Measurements from ENCODE around the gene MRPL36. TPM values are rescaled to one million over a fixed set of nuclear protein-coding genes. Genes with fewer than 3 reads are reported as not detected.
A peak's percentile ranks its signal among the peaks of the same experiment; 100 is the strongest.

Gene MRPL36
- total RNA-seq, 1 experiment from 2014 or later = 79.9 TPM

DNA sequence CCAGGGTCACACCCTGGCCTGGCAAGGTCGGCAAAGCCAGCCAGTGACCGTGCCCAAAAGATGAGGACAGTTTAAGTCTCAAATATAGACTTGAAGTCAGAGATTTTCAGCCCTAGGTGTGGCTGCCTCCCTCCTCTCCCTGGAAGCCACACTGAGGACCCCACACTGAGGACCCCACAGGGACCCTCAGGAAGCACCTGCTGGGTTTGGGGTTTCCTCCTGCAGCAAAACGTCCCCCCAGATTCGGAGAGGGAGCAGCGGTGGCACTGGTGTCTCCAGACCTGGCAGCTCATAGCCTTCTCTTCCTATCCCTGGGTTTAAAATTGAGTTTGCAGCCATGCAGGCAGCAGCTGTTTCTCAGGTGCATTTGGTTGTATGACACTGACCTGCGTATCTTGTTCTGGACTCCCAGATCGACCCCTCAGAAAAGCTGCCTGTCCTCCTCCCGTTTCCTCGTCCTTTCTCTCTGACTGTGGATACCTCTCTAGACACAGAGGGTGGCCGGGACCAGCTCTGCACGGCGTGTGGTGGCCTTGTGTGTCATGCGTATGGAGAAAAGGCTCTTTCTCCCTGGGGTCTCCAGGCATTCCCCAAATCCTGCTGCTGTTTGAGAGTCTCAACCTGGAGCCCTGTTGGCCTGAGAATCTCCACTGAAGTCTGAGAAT, 36.6 kb downstream of the MRPL36 start:
- ATAC-seq (peak; percentile 19; the same call in 1 of the 2 replicates), DNase-seq (ENCODE audit: low read depth, low spot score) (no peak)
- no peaks in the 10 kb centered on the region for H3K9me3 ChIP-seq (ENCODE audit: control insufficient read depth, insufficient read depth, low read depth, low read length)
- H3K4me3 ChIP-seq (ENCODE audit: low read depth in 2 of 2, low read length in 2 of 2) = no peak overlapping the region
- POLR2A ChIA-PET = no interaction called here
- intact Hi-C loops (cut with micrococcal nuclease; ENCODE audit: unreplicated experiment) (loop anchor here (2.0 kb wide), 1 partner anchor 276 kb away; no protein-coding TSS in a partner anchor), in situ Hi-C loops (cut with HindIII; ENCODE audit: low pct_unique_long_range_greater_than_20kb, low sequenced_read_pairs) (no loop called here)
- CTCF ChIA-PET = interaction anchor here (0.5 to 2.1 kb wide), 2 partner anchors 121 to 276 kb away, joined by 4 to 6 read pairs; no protein-coding TSS in a partner anchor
- TF ChIP-seq SIN3A (IDR thresholded peaks at IDR 0.05; ENCODE audit: borderline replicate concordance, insufficient read depth, low read depth, low read length) (no peak), TCF7L2 (IDR thresholded peaks at IDR 0.05; ENCODE audit: low read depth, low read length) (no peak), POLR2AphosphoS5 (IDR thresholded peaks at IDR 0.05; ENCODE audit: low read depth, low read length) (no peak)
- TF ChIP-seq, protein P1, sequence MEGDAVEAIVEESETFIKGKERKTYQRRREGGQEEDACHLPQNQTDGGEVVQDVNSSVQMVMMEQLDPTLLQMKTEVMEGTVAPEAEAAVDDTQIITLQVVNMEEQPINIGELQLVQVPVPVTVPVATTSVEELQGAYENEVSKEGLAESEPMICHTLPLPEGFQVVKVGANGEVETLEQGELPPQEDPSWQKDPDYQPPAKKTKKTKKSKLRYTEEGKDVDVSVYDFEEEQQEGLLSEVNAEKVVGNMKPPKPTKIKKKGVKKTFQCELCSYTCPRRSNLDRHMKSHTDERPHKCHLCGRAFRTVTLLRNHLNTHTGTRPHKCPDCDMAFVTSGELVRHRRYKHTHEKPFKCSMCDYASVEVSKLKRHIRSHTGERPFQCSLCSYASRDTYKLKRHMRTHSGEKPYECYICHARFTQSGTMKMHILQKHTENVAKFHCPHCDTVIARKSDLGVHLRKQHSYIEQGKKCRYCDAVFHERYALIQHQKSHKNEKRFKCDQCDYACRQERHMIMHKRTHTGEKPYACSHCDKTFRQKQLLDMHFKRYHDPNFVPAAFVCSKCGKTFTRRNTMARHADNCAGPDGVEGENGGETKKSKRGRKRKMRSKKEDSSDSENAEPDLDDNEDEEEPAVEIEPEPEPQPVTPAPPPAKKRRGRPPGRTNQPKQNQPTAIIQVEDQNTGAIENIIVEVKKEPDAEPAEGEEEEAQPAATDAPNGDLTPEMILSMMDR (IDR thresholded peaks at IDR 0.05) = no peak
- no peaks in the 10 kb centered on the region for H3K36me3 ChIP-seq (ENCODE audit: control insufficient read depth, insufficient read depth, low read length)
- no peaks in the 10 kb centered on the region for H3K4me1 ChIP-seq (ENCODE audit: control insufficient read depth, insufficient read depth, low read length)
- no peak overlapping the region for H3K27ac ChIP-seq (ENCODE audit: low read length)
- H3K27me3 ChIP-seq (ENCODE audit: control insufficient read depth, insufficient read depth, low read length) = no peaks in the 10 kb centered on the region
- BruUV-seq (replicated peaks) = no TSS peak

DNA sequence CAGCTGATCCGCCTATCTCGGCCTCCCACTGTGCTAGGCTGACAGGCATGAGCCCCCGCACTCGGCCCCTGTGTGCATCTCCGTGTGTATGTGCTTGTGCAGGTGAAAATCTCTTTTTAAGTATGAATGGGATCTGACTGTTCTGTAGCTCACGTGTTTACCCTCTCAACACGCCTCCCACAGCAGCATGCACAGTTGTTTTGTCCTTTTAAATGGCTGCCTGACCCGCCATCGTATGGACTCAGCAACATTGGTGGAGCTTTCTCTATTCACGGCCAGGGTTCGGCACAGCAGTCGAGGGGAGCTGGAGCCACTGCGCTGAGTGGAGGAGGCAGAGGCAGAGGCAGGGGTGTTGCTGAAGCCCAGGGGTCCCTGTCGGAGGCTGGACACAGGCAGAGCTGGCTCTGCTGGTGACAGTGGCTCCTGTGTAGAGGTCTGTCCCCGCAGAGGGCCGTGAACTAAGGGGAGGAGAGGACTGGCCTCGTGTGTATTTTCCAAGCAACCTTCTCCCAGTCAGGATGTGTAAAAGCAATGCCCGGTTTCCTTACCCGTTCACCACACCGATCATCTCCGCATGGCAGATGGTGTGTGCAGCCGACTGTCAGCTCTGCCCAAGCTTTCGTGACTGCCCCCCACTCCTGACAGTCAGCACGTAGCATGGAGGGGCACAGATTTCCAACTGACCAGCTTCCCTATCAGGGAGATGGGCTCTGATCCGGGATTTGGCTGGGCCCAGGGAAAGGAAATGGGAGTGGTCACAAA, 37.3 kb downstream of the MRPL36 start:
- Histone ChIP-seq H3K27ac (ENCODE audit: low read length) (no peak overlapping the region), H3K4me3 (ENCODE audit: low read depth in 2 of 2, low read length in 2 of 2) (no peak overlapping the region), H3K4me1 (ENCODE audit: control insufficient read depth, insufficient read depth, low read length) (no peaks in the 10 kb centered on the region), H3K27me3 (ENCODE audit: control insufficient read depth, insufficient read depth, low read length) (no peaks in the 10 kb centered on the region), H3K36me3 (ENCODE audit: control insufficient read depth, insufficient read depth, low read length) (no peaks in the 10 kb centered on the region), H3K9me3 (ENCODE audit: control insufficient read depth, insufficient read depth, low read depth, low read length) (no peaks in the 10 kb centered on the region)
- intact Hi-C loops (cut with micrococcal nuclease; ENCODE audit: unreplicated experiment) (loop anchor here (2.0 kb wide), 1 partner anchor 276 kb away; no protein-coding TSS in a partner anchor), in situ Hi-C loops (cut with HindIII; ENCODE audit: low pct_unique_long_range_greater_than_20kb, low sequenced_read_pairs) (no loop called here)
- ATAC-seq (no peak), DNase-seq (ENCODE audit: low read depth, low spot score) (no peak)
- ChIA-PET POLR2A (no interaction called here), CTCF (interaction anchor here (2.1 kb wide), 1 partner anchor 277 kb away, joined by 6 read pairs; no protein-coding TSS in a partner anchor)
- TF ChIP-seq, protein P2, sequence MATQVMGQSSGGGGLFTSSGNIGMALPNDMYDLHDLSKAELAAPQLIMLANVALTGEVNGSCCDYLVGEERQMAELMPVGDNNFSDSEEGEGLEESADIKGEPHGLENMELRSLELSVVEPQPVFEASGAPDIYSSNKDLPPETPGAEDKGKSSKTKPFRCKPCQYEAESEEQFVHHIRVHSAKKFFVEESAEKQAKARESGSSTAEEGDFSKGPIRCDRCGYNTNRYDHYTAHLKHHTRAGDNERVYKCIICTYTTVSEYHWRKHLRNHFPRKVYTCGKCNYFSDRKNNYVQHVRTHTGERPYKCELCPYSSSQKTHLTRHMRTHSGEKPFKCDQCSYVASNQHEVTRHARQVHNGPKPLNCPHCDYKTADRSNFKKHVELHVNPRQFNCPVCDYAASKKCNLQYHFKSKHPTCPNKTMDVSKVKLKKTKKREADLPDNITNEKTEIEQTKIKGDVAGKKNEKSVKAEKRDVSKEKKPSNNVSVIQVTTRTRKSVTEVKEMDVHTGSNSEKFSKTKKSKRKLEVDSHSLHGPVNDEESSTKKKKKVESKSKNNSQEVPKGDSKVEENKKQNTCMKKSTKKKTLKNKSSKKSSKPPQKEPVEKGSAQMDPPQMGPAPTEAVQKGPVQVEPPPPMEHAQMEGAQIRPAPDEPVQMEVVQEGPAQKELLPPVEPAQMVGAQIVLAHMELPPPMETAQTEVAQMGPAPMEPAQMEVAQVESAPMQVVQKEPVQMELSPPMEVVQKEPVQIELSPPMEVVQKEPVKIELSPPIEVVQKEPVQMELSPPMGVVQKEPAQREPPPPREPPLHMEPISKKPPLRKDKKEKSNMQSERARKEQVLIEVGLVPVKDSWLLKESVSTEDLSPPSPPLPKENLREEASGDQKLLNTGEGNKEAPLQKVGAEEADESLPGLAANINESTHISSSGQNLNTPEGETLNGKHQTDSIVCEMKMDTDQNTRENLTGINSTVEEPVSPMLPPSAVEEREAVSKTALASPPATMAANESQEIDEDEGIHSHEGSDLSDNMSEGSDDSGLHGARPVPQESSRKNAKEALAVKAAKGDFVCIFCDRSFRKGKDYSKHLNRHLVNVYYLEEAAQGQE (IDR thresholded peaks at IDR 0.05; ENCODE audit: insufficient read depth in 1 of 2, low read depth in 2 of 2, low read length in 1 of 2) = no peak
- TF ChIP-seq POLR2AphosphoS5 (IDR thresholded peaks at IDR 0.05; ENCODE audit: low read depth, low read length) (no peak), SIN3A (IDR thresholded peaks at IDR 0.05; ENCODE audit: borderline replicate concordance, insufficient read depth, low read depth, low read length) (no peak), TCF7L2 (IDR thresholded peaks at IDR 0.05; ENCODE audit: low read depth, low read length) (no peak)
- TF ChIP-seq, protein P1 (IDR thresholded peaks at IDR 0.05) = no peak
- BruUV-seq (replicated peaks) = no TSS peak
